Liver (tissue), 9 donors: Measurements from ENCODE around the gene RALGPS1. TPM values are rescaled to one million over a fixed set of nuclear protein-coding genes. Genes with fewer than 3 reads are reported as not detected.

ENCODE experiments used
- DNase-seq: peaks from one replicate; pipeline ENCODE4 v3.0.0-alpha.2; 2017; ENCODE audit warnings: low spot score
- H3K27ac ChIP-seq, 2 donors: one replicate each; pipeline ENCODE4 v1.7.0; 2013; ENCODE audit warnings: inconsistent platforms in 2 of 2, low read length in 2 of 2, control low read depth in 1 of 2, low read depth in 1 of 2, mild to moderate bottlenecking in 1 of 2
- H3K27me3 ChIP-seq, 4 donors: one replicate each; pipeline versions ENCODE4 v1.6.1 to v1.7.0; 2013; ENCODE audit warnings: low read length in 3 of 4, inconsistent platforms in 1 of 4, mild to moderate bottlenecking in 1 of 4, moderate library complexity in 1 of 4; ENCODE audit not compliant: control insufficient read depth in 4 of 4, insufficient read depth in 4 of 4
- H3K36me3 ChIP-seq, 4 donors: one replicate each; pipeline versions ENCODE4 v1.6.1 to v1.7.0; 2013; ENCODE audit warnings: low read length in 3 of 4, mild to moderate bottlenecking in 3 of 4, low read depth in 1 of 4, moderate library complexity in 1 of 4; ENCODE audit not compliant: control insufficient read depth in 4 of 4, insufficient read depth in 3 of 4
- H3K4me1 ChIP-seq, 4 donors: one replicate each; pipeline versions ENCODE4 v1.6.1 to v1.7.0; 2013; ENCODE audit warnings: low read length in 3 of 4, mild to moderate bottlenecking in 3 of 4, moderate library complexity in 1 of 4; ENCODE audit not compliant: control insufficient read depth in 4 of 4, insufficient read depth in 4 of 4
- H3K4me3 ChIP-seq, 3 donors: one replicate each; pipeline versions ENCODE4 v1.6.1 to v1.7.0; 2013; ENCODE audit warnings: low read length in 3 of 3, control low read depth in 1 of 3, low read depth in 1 of 3, mild to moderate bottlenecking in 1 of 3
- H3K9ac ChIP-seq, 2 donors: one replicate each; pipeline ENCODE4 v1.7.0; 2013; ENCODE audit warnings: low read length in 2 of 2, mild to moderate bottlenecking in 2 of 2, moderate library complexity in 2 of 2, control low read depth in 1 of 2, low read depth in 1 of 2
- H3K9me3 ChIP-seq, 4 donors: one replicate each; pipeline versions ENCODE4 v1.6.1 to v1.7.0; 2013; ENCODE audit warnings: low read length in 3 of 4; ENCODE audit not compliant: control insufficient read depth in 4 of 4
- EGR1 ChIP-seq, 2 donors: IDR thresholded peaks; 2 replicates each; pipeline ENCODE4 v1.6.1; 2016 to 2018; ENCODE audit warnings: antibody characterized with exemption in 2 of 2, low read depth in 2 of 2
- GABPA ChIP-seq, 2 donors: IDR thresholded peaks in 1 of 2; conservative IDR thresholded peaks in 1 of 2; 2 replicates each; pipeline ENCODE4 v1.6.1; 2016; ENCODE audit warnings: antibody characterized with exemption in 2 of 2, mild to moderate bottlenecking in 1 of 2, moderate library complexity in 1 of 2
- HNF4A ChIP-seq, 2 donors: conservative IDR thresholded peaks; 2 replicates each; pipeline ENCODE4 v1.6.1; 2016; ENCODE audit warnings: antibody characterized with exemption in 2 of 2, mild to moderate bottlenecking in 2 of 2
- HNF4G ChIP-seq: IDR thresholded peaks from 2 replicates; pipeline ENCODE4 v1.6.1; 2016; ENCODE audit warnings: antibody characterized with exemption
- JUND ChIP-seq, 2 donors: IDR thresholded peaks; 2 replicates each; pipeline ENCODE4 v1.6.1; 2016; ENCODE audit warnings: antibody characterized with exemption in 2 of 2
- NR2F2 ChIP-seq: IDR thresholded peaks from 2 replicates; pipeline ENCODE4 v1.6.1; 2016; ENCODE audit warnings: antibody characterized with exemption
- RAD21 ChIP-seq, 2 donors: IDR thresholded peaks; 2 replicates each; pipeline ENCODE4 v1.6.1; 2016; ENCODE audit warnings: antibody characterized with exemption in 2 of 2, mild to moderate bottlenecking in 2 of 2
- REST ChIP-seq: IDR thresholded peaks from 2 replicates; pipeline ENCODE4 v1.6.1; 2016; ENCODE audit warnings: antibody characterized with exemption, mild to moderate bottlenecking
- SP1 ChIP-seq: IDR thresholded peaks from 2 replicates; pipeline ENCODE4 v1.6.1; 2018; ENCODE audit warnings: antibody characterized with exemption, mild to moderate bottlenecking
- TAF1 ChIP-seq: conservative IDR thresholded peaks from 2 replicates; pipeline ENCODE4 v1.6.1; 2016; ENCODE audit warnings: antibody characterized with exemption, mild to moderate bottlenecking
- YY1 ChIP-seq: IDR thresholded peaks from 2 replicates; pipeline ENCODE4 v1.6.1; 2016; ENCODE audit warnings: antibody characterized with exemption, mild to moderate bottlenecking
- WGBS: extraction: QIAGEN DNeasy Blood & Tissue Kit; methylation state at CpG from one replicate; pipeline ENCODE4 v1.1.7; 2013; 5-methylcytosine and 5-hydroxymethylcytosine counted together
- polyA plus RNA-seq, 2 donors: library from polyadenylated mRNA; stranded (reverse) in 1 of 2; unstranded in 1 of 2; fragments of 200-250 nt in 1 of 2; fragments of >200 nt in 1 of 2; fragmentation: Nextera tagmentation in 1 of 2; extraction: Ambion mirVana in 1 of 2; gene quantifications; one replicate each; pipeline versions ENCODE4 v1.2.1 to v1.2.3, GENCODE V29; 2013 to 2015
- total RNA-seq, 2 donors: library from RNA; depleted of rRNA; stranded (reverse); fragments of >200 nt; gene quantifications; one replicate each; pipeline ENCODE4 v1.2.3, GENCODE V29; 2014
- TF ChIP-seq, protein P1 (sequence below): IDR thresholded peaks from 2 replicates; pipeline ENCODE4 v1.6.1; 2016; ENCODE audit warnings: antibody characterized with exemption
- TF ChIP-seq, protein P2 (sequence below): IDR thresholded peaks from 2 replicates; pipeline ENCODE4 v1.6.1; 2016; ENCODE audit warnings: antibody characterized with exemption
- TF ChIP-seq, protein P3 (sequence below): fragments of 150-350 bp; IDR thresholded peaks from 2 replicates; pipeline ENCODE4 v1.5.1; 2017; ENCODE audit warnings: improper control_type of control experiment, low read depth, low read length; ENCODE audit not compliant: missing input control
- TF ChIP-seq, protein P4 (sequence below): IDR thresholded peaks from 2 replicates; pipeline ENCODE4 v1.6.1; 2016; ENCODE audit warnings: antibody characterized with exemption
- donor health status: healthy.
- donor health status: healthy.
- donor health status: healthy.
- donor health status: healthy.
- donor health status: healthy.

The RALGPS1 gene
- total and polyA plus RNA-seq, 4 donors: 1.4 to 2.7 (median 2.0) TPM

DNA sequence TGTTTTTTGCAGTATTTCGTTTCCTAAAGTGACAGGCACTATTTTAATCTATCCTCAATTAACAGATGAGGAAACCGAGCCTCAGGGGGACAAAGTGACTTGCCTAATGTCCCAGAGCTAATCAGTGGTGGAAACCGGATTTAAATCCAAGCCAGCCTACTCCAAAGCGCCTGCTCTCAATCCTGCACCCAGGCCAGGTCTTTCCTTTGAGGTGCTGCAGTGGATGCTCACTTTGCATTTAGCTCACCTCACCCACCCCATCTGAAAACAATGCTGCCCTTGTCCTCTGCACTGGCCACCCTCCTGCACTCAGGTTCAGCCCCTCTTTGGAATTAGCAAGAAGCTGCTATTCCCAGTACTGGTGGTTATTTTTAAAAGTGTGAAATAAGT lies 191.9 kb downstream of the RALGPS1 start:
- H3K36me3 ChIP-seq: no peaks in the 10 kb centered on the region
- WGBS: 91% methylated on average over 4 of the region's 4 CpGs
- H3K4me3 ChIP-seq: no peak overlapping the region
- H3K9me3 ChIP-seq: no peaks in the 10 kb centered on the region
- TF ChIP-seq GABPA (IDR thresholded peaks at IDR 0.05 in 1 of 2, conservative IDR thresholded peaks at IDR 0.05 in 1 of 2) (no peak), JUND (IDR thresholded peaks at IDR 0.05) (no peak), HNF4A (conservative IDR thresholded peaks at IDR 0.05) (no peak), REST (no peak), EGR1 (IDR thresholded peaks at IDR 0.05; ENCODE audit: low read depth in 2 of 2) (no peak), SP1 (no peak), NR2F2 (no peak), RAD21 (IDR thresholded peaks at IDR 0.05) (no peak), YY1 (no peak), HNF4G (no peak), TAF1 (no peak)
- TF ChIP-seq, protein P1, sequence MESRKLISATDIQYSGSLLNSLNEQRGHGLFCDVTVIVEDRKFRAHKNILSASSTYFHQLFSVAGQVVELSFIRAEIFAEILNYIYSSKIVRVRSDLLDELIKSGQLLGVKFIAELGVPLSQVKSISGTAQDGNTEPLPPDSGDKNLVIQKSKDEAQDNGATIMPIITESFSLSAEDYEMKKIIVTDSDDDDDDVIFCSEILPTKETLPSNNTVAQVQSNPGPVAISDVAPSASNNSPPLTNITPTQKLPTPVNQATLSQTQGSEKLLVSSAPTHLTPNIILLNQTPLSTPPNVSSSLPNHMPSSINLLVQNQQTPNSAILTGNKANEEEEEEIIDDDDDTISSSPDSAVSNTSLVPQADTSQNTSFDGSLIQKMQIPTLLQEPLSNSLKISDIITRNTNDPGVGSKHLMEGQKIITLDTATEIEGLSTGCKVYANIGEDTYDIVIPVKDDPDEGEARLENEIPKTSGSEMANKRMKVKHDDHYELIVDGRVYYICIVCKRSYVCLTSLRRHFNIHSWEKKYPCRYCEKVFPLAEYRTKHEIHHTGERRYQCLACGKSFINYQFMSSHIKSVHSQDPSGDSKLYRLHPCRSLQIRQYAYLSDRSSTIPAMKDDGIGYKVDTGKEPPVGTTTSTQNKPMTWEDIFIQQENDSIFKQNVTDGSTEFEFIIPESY: no peak
- TF ChIP-seq, protein P2, sequence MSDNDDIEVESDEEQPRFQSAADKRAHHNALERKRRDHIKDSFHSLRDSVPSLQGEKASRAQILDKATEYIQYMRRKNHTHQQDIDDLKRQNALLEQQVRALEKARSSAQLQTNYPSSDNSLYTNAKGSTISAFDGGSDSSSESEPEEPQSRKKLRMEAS: no peak
- TF ChIP-seq, protein P3, sequence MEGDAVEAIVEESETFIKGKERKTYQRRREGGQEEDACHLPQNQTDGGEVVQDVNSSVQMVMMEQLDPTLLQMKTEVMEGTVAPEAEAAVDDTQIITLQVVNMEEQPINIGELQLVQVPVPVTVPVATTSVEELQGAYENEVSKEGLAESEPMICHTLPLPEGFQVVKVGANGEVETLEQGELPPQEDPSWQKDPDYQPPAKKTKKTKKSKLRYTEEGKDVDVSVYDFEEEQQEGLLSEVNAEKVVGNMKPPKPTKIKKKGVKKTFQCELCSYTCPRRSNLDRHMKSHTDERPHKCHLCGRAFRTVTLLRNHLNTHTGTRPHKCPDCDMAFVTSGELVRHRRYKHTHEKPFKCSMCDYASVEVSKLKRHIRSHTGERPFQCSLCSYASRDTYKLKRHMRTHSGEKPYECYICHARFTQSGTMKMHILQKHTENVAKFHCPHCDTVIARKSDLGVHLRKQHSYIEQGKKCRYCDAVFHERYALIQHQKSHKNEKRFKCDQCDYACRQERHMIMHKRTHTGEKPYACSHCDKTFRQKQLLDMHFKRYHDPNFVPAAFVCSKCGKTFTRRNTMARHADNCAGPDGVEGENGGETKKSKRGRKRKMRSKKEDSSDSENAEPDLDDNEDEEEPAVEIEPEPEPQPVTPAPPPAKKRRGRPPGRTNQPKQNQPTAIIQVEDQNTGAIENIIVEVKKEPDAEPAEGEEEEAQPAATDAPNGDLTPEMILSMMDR: no peak
- TF ChIP-seq, protein P4, sequence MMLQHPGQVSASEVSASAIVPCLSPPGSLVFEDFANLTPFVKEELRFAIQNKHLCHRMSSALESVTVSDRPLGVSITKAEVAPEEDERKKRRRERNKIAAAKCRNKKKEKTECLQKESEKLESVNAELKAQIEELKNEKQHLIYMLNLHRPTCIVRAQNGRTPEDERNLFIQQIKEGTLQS: no peak
- H3K27ac ChIP-seq: no peak overlapping the region
- DNase-seq: no peak
- H3K27me3 ChIP-seq: no peaks in the 10 kb centered on the region
- no peak overlapping the region for H3K9ac ChIP-seq
- peaks cover 0 to 5% (median 2%) of the 10 kb centered on the region in 4 donors for H3K4me1 ChIP-seq
